ENCODE data around the gene CACNA2D1.

- no peak for TF ChIP-seq POLR2A (IDR thresholded peaks at IDR 0.05; ENCODE audit: extremely low read depth, insufficient read length)
- TF ChIP-seq, protein P1, sequence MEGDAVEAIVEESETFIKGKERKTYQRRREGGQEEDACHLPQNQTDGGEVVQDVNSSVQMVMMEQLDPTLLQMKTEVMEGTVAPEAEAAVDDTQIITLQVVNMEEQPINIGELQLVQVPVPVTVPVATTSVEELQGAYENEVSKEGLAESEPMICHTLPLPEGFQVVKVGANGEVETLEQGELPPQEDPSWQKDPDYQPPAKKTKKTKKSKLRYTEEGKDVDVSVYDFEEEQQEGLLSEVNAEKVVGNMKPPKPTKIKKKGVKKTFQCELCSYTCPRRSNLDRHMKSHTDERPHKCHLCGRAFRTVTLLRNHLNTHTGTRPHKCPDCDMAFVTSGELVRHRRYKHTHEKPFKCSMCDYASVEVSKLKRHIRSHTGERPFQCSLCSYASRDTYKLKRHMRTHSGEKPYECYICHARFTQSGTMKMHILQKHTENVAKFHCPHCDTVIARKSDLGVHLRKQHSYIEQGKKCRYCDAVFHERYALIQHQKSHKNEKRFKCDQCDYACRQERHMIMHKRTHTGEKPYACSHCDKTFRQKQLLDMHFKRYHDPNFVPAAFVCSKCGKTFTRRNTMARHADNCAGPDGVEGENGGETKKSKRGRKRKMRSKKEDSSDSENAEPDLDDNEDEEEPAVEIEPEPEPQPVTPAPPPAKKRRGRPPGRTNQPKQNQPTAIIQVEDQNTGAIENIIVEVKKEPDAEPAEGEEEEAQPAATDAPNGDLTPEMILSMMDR (IDR thresholded peaks at IDR 0.05; ENCODE audit: low read depth, low read length): no peak
Measured at GRCh38 chr7:81973117-81973516, 470.5 kb downstream of the CACNA2D1 start.
